Parathyroid adenoma (tissue), 2 donors: ENCODE measurements around the gene ANKRD33B.

Source experiments
- H2AFZ ChIP-seq: fragments of 300-600 bp; sonication (generic); one replicate; pipeline ENCODE4 v1.7.0; 2017; ENCODE audit warnings: antibody characterized with exemption, mild to moderate bottlenecking
- H3K27ac ChIP-seq: fragments of 300-600 bp; sonication (generic); one replicate; pipeline ENCODE4 v1.7.0; 2017
- H3K27me3 ChIP-seq: fragments of 300-600 bp; sonication (generic); one replicate; pipeline ENCODE4 v1.7.0; 2017; ENCODE audit warnings: low read length; ENCODE audit not compliant: control insufficient read depth, insufficient read depth
- H3K36me3 ChIP-seq: fragments of 300-600 bp; sonication (generic); one replicate; pipeline ENCODE4 v1.7.0; 2017; ENCODE audit warnings: low read length; ENCODE audit not compliant: control insufficient read depth, insufficient read depth
- H3K4me1 ChIP-seq: fragments of 300-600 bp; sonication (generic); one replicate; pipeline ENCODE4 v1.7.0; 2017; ENCODE audit warnings: control low read depth
- H3K4me2 ChIP-seq: fragments of 300-600 bp; sonication (generic); one replicate; pipeline ENCODE4 v1.7.0; 2017; ENCODE audit warnings: low read length
- H3K4me3 ChIP-seq: fragments of 300-600 bp; sonication (generic); one replicate; pipeline ENCODE4 v1.7.0; 2017; ENCODE audit warnings: low read depth, low read length
- H3K79me2 ChIP-seq: fragments of 300-600 bp; sonication (generic); one replicate; pipeline ENCODE4 v1.7.0; 2017; ENCODE audit warnings: control low read depth
- H3K9ac ChIP-seq: fragments of 300-600 bp; sonication (generic); one replicate; pipeline ENCODE4 v1.7.0; 2017; ENCODE audit warnings: mild to moderate bottlenecking
- H3K9me3 ChIP-seq: fragments of 300-600 bp; sonication (generic); one replicate; pipeline ENCODE4 v1.7.0; 2017; ENCODE audit warnings: low read length; ENCODE audit not compliant: control insufficient read depth
- CTCF ChIP-seq: fragments of 300-600 bp; sonication (generic); IDR thresholded peaks from one replicate; pipeline ENCODE4 v1.7.0; 2017; ENCODE audit warnings: antibody characterized with exemption, mild to moderate bottlenecking
- donor health status: primary hyperparathyroidism.

ANKRD33B gene

GRCh38 chr5:10691826-10692785 is 128.2 kb downstream of the ANKRD33B start:
- TF ChIP-seq CTCF, result no peak
- H3K27ac ChIP-seq, result no peak overlapping the region
- H3K36me3 ChIP-seq, result no peaks in the 10 kb centered on the region
- no peaks in the 10 kb centered on the region for H3K27me3 ChIP-seq
- H3K9me3 ChIP-seq, result no peaks in the 10 kb centered on the region
- H2AFZ ChIP-seq, result no peak overlapping the region
- H3K9ac ChIP-seq, result no peak overlapping the region
- H3K4me3 ChIP-seq, result no peak overlapping the region
- peaks cover 16% of the 10 kb centered on the region for H3K79me2 ChIP-seq
- peaks cover 2% of the 10 kb centered on the region for H3K4me1 ChIP-seq
- no peak overlapping the region for H3K4me2 ChIP-seq

- Histone ChIP-seq H3K36me3 (no peaks in the 10 kb centered on the region), H3K79me2 (peaks cover 10% of the 10 kb centered on the region), H3K9me3 (no peaks in the 10 kb centered on the region), H3K4me1 (peaks cover 2% of the 10 kb centered on the region), H3K9ac (no peak overlapping the region), H3K4me3 (no peak overlapping the region), H3K27ac (no peak overlapping the region), H3K27me3 (no peaks in the 10 kb centered on the region), H2AFZ (peak overlapping the region; percentile 2), H3K4me2 (no peak overlapping the region)
- TF ChIP-seq CTCF, result peak; percentile 82
Observed at GRCh38 chr5:10695055-10695649, 131.3 kb downstream of the ANKRD33B start.

GRCh38 chr5:10695759-10696543 is 132.1 kb downstream of the ANKRD33B start:
- Histone ChIP-seq H3K27ac (no peak overlapping the region), H2AFZ (no peak overlapping the region), H3K9ac (no peak overlapping the region), H3K9me3 (no peaks in the 10 kb centered on the region), H3K4me1 (peaks cover 2% of the 10 kb centered on the region), H3K4me2 (no peak overlapping the region), H3K4me3 (no peak overlapping the region), H3K27me3 (no peaks in the 10 kb centered on the region), H3K36me3 (no peaks in the 10 kb centered on the region), H3K79me2 (peaks cover 8% of the 10 kb centered on the region)
- no peak for TF ChIP-seq CTCF

- H3K9ac ChIP-seq, result no peak overlapping the region
- H3K9me3 ChIP-seq, result no peaks in the 10 kb centered on the region
- H3K27me3 ChIP-seq, result no peaks in the 10 kb centered on the region
- no peak overlapping the region for H3K27ac ChIP-seq
- no peak overlapping the region for H3K4me2 ChIP-seq
- no peaks in the 10 kb centered on the region for H3K36me3 ChIP-seq
- H3K4me1 ChIP-seq, result peaks cover 2% of the 10 kb centered on the region
- H2AFZ ChIP-seq, result no peak overlapping the region
- peaks cover 7% of the 10 kb centered on the region for H3K79me2 ChIP-seq
- no peak for TF ChIP-seq CTCF
- H3K4me3 ChIP-seq, result no peak overlapping the region
Observed at GRCh38 chr5:10699281-10699874, 135.5 kb downstream of the ANKRD33B start.
